OCI-LY1 (cell line): ENCODE results near the gene MFSD6.

Experiments used
- CTCF ChIP-seq: fragments of 200-600 bp; sonication (generic), shearing (Covaris generic); IDR thresholded peaks from 2 replicates; pipeline ENCODE4 v1.5.1; 2017; ENCODE audit warnings: mild to moderate bottlenecking, antibody characterized with exemption, low read length, moderate library complexity, mixed read lengths
- EZH2 ChIP-seq: fragments of 200-600 bp; sonication (generic), shearing (Covaris generic); IDR thresholded peaks from 2 replicates; pipeline ENCODE4 v1.8.0; 2017; ENCODE audit warnings: borderline replicate concordance, mixed run types, mild to moderate bottlenecking, antibody characterized with exemption, low read length, moderate library complexity, mixed read lengths

GRCh38 chr2:190402986-190403603, 5.1 kb upstream of the MFSD6 start:
- no peak for TF ChIP-seq CTCF
- no peak for TF ChIP-seq EZH2
